SU-DHL-6 (cell line): Measurements from ENCODE around the gene ZMYND8.

Experiments
- H2AFZ ChIP-seq: fragments of 200-600 bp; sonication (generic); 2 replicates; pipeline ENCODE4 v1.6.1; 2014; ENCODE audit warnings: low read depth, mild to moderate bottlenecking, moderate library complexity, mixed read lengths, antibody characterized with exemption, low read length; ENCODE audit not compliant: severe bottlenecking
- H3F3A ChIP-seq: fragments of 200-600 bp; shearing (Covaris generic); 2 replicates; pipeline ENCODE4 v1.6.0; 2016; ENCODE audit warnings: antibody characterized with exemption, mild to moderate bottlenecking; ENCODE audit not compliant: insufficient read depth
- H3K27ac ChIP-seq: fragments of 200-600 bp; sonication (generic); 2 replicates; pipeline ENCODE4 v1.5.1; 2016; ENCODE audit warnings: low read depth, mild to moderate bottlenecking, low read length, moderate library complexity, mixed read lengths
- H3K27me3 ChIP-seq: fragments of 200-600 bp; sonication (generic), shearing (Covaris generic); 2 replicates; pipeline ENCODE4 v1.6.0; 2014; ENCODE audit warnings: mild to moderate bottlenecking, low read length
- H3K36me3 ChIP-seq: fragments of 200-600 bp; sonication (generic); 2 replicates; pipeline ENCODE4 v1.6.1; 2014; ENCODE audit warnings: mild to moderate bottlenecking, low read length, mixed read lengths
- H3K4me2 ChIP-seq: fragments of 300-600, 200-600 bp; shearing (Covaris generic), sonication (generic); 2 replicates; pipeline ENCODE4 v1.6.0; 2014; ENCODE audit warnings: low read length, low read depth, mild to moderate bottlenecking; ENCODE audit not compliant: poor library complexity, severe bottlenecking
- H3K4me3 ChIP-seq: fragments of 200-600 bp; sonication (generic); 2 replicates; pipeline ENCODE4 v1.5.1; 2014; ENCODE audit warnings: antibody characterized with exemption, low read length, mild to moderate bottlenecking, mixed read lengths; ENCODE audit not compliant: insufficient read depth, poor library complexity, severe bottlenecking
- H3K79me2 ChIP-seq: fragments of 200-600 bp; sonication (generic); 2 replicates; pipeline ENCODE4 v1.6.1; 2014; ENCODE audit warnings: mild to moderate bottlenecking, low read length, moderate library complexity; ENCODE audit not compliant: insufficient read depth
- H3K9ac ChIP-seq: fragments of 200-600 bp; sonication (generic); 2 replicates; pipeline ENCODE4 v1.7.0; 2014; ENCODE audit warnings: mild to moderate bottlenecking, low read length
- H3K9me2 ChIP-seq: fragments of 200-600 bp; sonication (generic); replicated peaks from 2 replicates; pipeline ENCODE4 v1.6.1; 2014; ENCODE audit warnings: low read length; ENCODE audit not compliant: insufficient read depth
- H3K9me3 ChIP-seq: fragments of 200-600 bp; sonication (generic); 2 replicates; pipeline ENCODE4 v1.6.1; 2014; ENCODE audit warnings: low read length, mixed read lengths; ENCODE audit not compliant: insufficient read depth
- H4K20me1 ChIP-seq: fragments of 200-600 bp; sonication (generic); 2 replicates; pipeline ENCODE4 v1.6.1; 2014; ENCODE audit warnings: low read depth, mild to moderate bottlenecking, antibody characterized with exemption, low read length, moderate library complexity, mixed read lengths
- CTCF ChIP-seq: fragments of 200-600 bp; sonication (generic); IDR thresholded peaks from one replicate; pipeline ENCODE4 v1.5.1; 2017; ENCODE audit warnings: antibody characterized with exemption, mild to moderate bottlenecking, low read length, moderate library complexity; ENCODE audit not compliant: insufficient read depth, poor library complexity, severe bottlenecking
- EZH2phosphoT487 ChIP-seq: fragments of 200-600 bp; sonication (generic), shearing (Covaris generic); conservative IDR thresholded peaks from 2 replicates; pipeline ENCODE4 v1.6.1; 2018; ENCODE audit warnings: mild to moderate bottlenecking, antibody characterized with exemption, low read length, moderate library complexity, mixed read lengths

The ZMYND8 gene

GRCh38 chr20:47183367-47183766 lies 173.1 kb downstream of the ZMYND8 start:
- Histone ChIP-seq H2AFZ (no peak overlapping the region), H3K9me2 (no peaks in the 10 kb centered on the region)

DNA sequence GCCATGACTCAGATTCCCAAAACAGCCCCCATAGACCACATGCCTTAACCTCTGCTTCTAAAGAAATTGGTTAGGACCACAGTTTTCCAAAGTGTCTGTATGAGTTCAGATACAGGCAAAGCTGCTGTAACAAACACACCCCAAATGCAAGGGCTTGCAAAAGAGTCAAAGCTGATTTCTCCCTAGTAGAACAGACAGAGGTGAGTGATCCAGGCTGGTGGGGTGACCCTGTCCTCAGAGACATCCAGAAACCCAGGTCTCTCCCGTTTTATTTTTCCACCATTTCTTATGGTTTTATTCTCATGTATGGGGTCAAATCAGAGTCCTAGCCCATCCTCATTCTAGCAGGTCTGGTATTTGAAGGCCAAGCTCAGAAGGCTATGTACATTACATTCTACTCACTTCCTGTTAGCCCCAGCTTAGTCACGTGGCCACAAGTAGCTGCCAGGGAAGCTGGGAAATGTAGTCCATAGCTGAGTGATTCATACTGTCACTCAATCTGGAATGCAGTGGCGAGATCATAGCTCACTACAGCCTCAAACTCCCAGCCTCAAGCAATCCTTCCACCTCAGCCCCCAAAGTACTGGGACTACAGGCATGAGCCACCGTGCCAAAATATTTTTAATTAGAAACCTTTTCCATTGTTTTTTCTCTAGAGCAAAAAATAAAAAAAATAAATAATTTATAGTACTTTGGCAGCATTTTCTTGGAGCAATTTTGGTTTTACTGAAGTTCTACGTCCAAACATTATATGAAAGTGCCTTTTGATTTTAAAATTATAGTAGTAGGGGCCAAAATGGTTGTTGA lies 175.2 kb downstream of the ZMYND8 start:
- Histone ChIP-seq H3K27ac (no peak overlapping the region), H3K36me3 (no peaks in the 10 kb centered on the region), H3K4me3 (no peak overlapping the region), H3K4me2 (peak overlapping the region; percentile 8), H3K9ac (no peak overlapping the region), H3K9me3 (no peaks in the 10 kb centered on the region), H2AFZ (peak overlapping the region; percentile 87), H3K9me2 (no peaks in the 10 kb centered on the region), H3F3A (no peaks in the 10 kb centered on the region), H3K79me2 (no peaks in the 10 kb centered on the region), H4K20me1 (no peaks in the 10 kb centered on the region), H3K27me3 (no peaks in the 10 kb centered on the region)
- TF ChIP-seq EZH2phosphoT487 (no peak), CTCF (no peak)

More at GRCh38 chr20:47183367-47183766, 173.1 kb downstream of the ZMYND8 start:
- H3F3A ChIP-seq = no peaks in the 10 kb centered on the region
- no peak overlapping the region for H3K9ac ChIP-seq
- no peaks in the 10 kb centered on the region for H3K9me3 ChIP-seq
- H3K36me3 ChIP-seq = no peaks in the 10 kb centered on the region
- no peaks in the 10 kb centered on the region for H3K79me2 ChIP-seq
- H3K27me3 ChIP-seq = no peaks in the 10 kb centered on the region
- H3K4me2 ChIP-seq = no peak overlapping the region
- H4K20me1 ChIP-seq = no peaks in the 10 kb centered on the region
- H3K27ac ChIP-seq = no peak overlapping the region
- TF ChIP-seq EZH2phosphoT487 = no peak
- no peak for TF ChIP-seq CTCF
- H3K4me3 ChIP-seq = no peak overlapping the region

DNA sequence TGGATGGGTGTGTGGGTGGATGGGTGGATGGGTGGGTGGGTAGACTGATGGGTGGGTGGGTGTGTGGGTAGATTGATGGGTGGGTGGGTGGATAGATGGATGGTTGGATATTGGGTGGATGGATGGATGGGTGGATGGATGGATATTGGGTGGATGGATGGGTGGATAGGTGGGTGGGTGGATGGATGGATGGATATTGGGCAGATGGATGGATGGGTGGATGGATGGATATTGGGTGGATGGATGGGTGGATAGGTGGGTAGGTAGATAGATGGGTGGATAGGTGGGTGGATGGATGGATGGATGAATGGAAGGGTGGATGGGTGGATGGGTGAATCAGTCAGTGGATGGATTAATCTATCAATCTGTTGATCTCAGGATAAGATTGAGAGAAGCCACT lies 177.2 kb downstream of the ZMYND8 start:
- Histone ChIP-seq H3K27me3 (no peaks in the 10 kb centered on the region), H3K36me3 (no peaks in the 10 kb centered on the region), H3K9me2 (no peaks in the 10 kb centered on the region), H3K9me3 (no peaks in the 10 kb centered on the region), H3K9ac (no peak overlapping the region), H2AFZ (no peak overlapping the region), H3K79me2 (no peaks in the 10 kb centered on the region), H3F3A (no peaks in the 10 kb centered on the region), H4K20me1 (no peaks in the 10 kb centered on the region), H3K4me2 (no peak overlapping the region), H3K27ac (no peak overlapping the region), H3K4me3 (no peak overlapping the region)
- TF ChIP-seq EZH2phosphoT487 = no peak
- TF ChIP-seq CTCF = no peak
